CD14-positive monocyte (primary cell): ENCODE measurements around the gene B4GALNT3. TPM values are rescaled to one million over a fixed set of nuclear protein-coding genes. Genes with fewer than 3 reads are reported as not detected.

ENCODE experiments used
- DNase-seq, 3 donors: peaks; one replicate each; pipeline ENCODE4 v3.0.0-alpha.2; 2011 to 2022
- H2AFZ ChIP-seq: 2 replicates; pipeline ENCODE4 v1.6.0; 2012; ENCODE audit warnings: mild to moderate bottlenecking, low read depth, low read length, inconsistent platforms; ENCODE audit not compliant: insufficient read depth, poor library complexity, severe bottlenecking
- H3K27ac ChIP-seq, 2 donors: 1 replicate in 1 of 2; 2 replicates in 1 of 2; pipeline ENCODE4 v1.5.1; 2012 to 2013; ENCODE audit warnings: low read length in 2 of 2, control low read depth in 1 of 2, inconsistent platforms in 1 of 2, low read depth in 1 of 2, mild to moderate bottlenecking in 1 of 2
- H3K27me3 ChIP-seq, 2 donors: one replicate each; pipeline versions ENCODE4 v1.6.0 to v1.6.1; 2011 to 2013; ENCODE audit warnings: low read length in 2 of 2; ENCODE audit not compliant: control insufficient read depth in 2 of 2, insufficient read depth in 2 of 2
- H3K36me3 ChIP-seq, 2 donors: replicated peaks in 1 of 2; 1 replicate in 1 of 2; 2 replicates in 1 of 2; pipeline versions ENCODE4 v1.5.1 to v1.6.1; 2012 to 2013; ENCODE audit warnings: low read length in 2 of 2, control low read depth in 1 of 2, inconsistent platforms in 1 of 2, mild to moderate bottlenecking in 1 of 2; ENCODE audit not compliant: insufficient read depth in 2 of 2, control insufficient read depth in 1 of 2
- H3K4me1 ChIP-seq, 2 donors: 1 replicate in 1 of 2; 2 replicates in 1 of 2; pipeline versions ENCODE4 v1.5.1 to v1.6.1; 2012 to 2013; ENCODE audit warnings: low read length in 2 of 2, control low read depth in 1 of 2, inconsistent platforms in 1 of 2, mild to moderate bottlenecking in 1 of 2, moderate library complexity in 1 of 2; ENCODE audit not compliant: insufficient read depth in 2 of 2, control insufficient read depth in 1 of 2
- H3K4me2 ChIP-seq: replicated peaks from 2 replicates; pipeline ENCODE3; 2012; ENCODE audit warnings: low read length, moderate library complexity, mild to moderate bottlenecking; ENCODE audit not compliant: poor library complexity, severe bottlenecking; ENCODE audit errors: extremely low read depth
- H3K4me3 ChIP-seq, 3 experiments: fragments of 200-600 bp in 1 of 3; sonication (generic) in 1 of 3; replicated peaks in 1 of 3; 1 replicate in 2 of 3; 2 replicates in 1 of 3; pipeline ENCODE4 v1.5.1; 2011 to 2013; ENCODE audit warnings: low read length in 3 of 3, mild to moderate bottlenecking in 3 of 3, control low read depth in 2 of 3, low read depth in 2 of 3, inconsistent platforms in 1 of 3, moderate library complexity in 1 of 3
- H3K79me2 ChIP-seq: 2 replicates; pipeline ENCODE4 v1.6.0; 2012; ENCODE audit warnings: mild to moderate bottlenecking, control low read depth, inconsistent platforms, low read length, moderate library complexity; ENCODE audit not compliant: insufficient read depth
- H3K9ac ChIP-seq: 2 replicates; pipeline ENCODE4 v1.6.0; 2017; ENCODE audit warnings: low read length, mild to moderate bottlenecking; ENCODE audit not compliant: insufficient read depth, poor library complexity, severe bottlenecking
- H3K9me3 ChIP-seq, 2 donors: replicated peaks in 1 of 2; 1 replicate in 1 of 2; 2 replicates in 1 of 2; pipeline versions ENCODE4 v1.5.1 to v1.6.1; 2012 to 2013; ENCODE audit warnings: low read length in 2 of 2, control low read depth in 1 of 2; ENCODE audit not compliant: control insufficient read depth in 1 of 2, insufficient read depth in 1 of 2
- H4K20me1 ChIP-seq: 2 replicates; pipeline ENCODE4 v1.6.0; 2012; ENCODE audit warnings: mild to moderate bottlenecking, low read length, control low read depth, moderate library complexity; ENCODE audit not compliant: insufficient read depth
- H3K27ac Mint-ChIP-seq, 7 donors: one replicate each; pipeline ENCODE4 v1.8.0; 2020; ENCODE audit warnings: mild to moderate bottlenecking in 7 of 7, mixed read lengths in 7 of 7, moderate library complexity in 6 of 7, inconsistent platforms in 2 of 7
- H3K27me3 Mint-ChIP-seq, 3 donors: one replicate each; pipeline ENCODE4 v1.8.0; 2021 to 2022; ENCODE audit warnings: low read depth in 3 of 3, mild to moderate bottlenecking in 3 of 3, mixed read lengths in 3 of 3, moderate library complexity in 3 of 3, inconsistent platforms in 1 of 3
- H3K36me3 Mint-ChIP-seq, 2 donors: one replicate each; pipeline ENCODE4 v1.8.0; 2020; ENCODE audit warnings: mixed read lengths in 2 of 2, inconsistent platforms in 1 of 2, mild to moderate bottlenecking in 1 of 2
- H3K4me1 Mint-ChIP-seq: one replicate; pipeline ENCODE4 v1.8.0; 2020; ENCODE audit warnings: mild to moderate bottlenecking, mixed read lengths
- H3K4me3 Mint-ChIP-seq, 2 donors: one replicate each; pipeline ENCODE4 v1.8.0; 2020; ENCODE audit warnings: mild to moderate bottlenecking in 2 of 2, mixed read lengths in 2 of 2, moderate library complexity in 1 of 2
- H3K9me3 Mint-ChIP-seq, 7 donors: one replicate each; pipeline ENCODE4 v1.8.0; 2020 to 2022; ENCODE audit warnings: mixed read lengths in 7 of 7, mild to moderate bottlenecking in 6 of 7, moderate library complexity in 6 of 7, inconsistent platforms in 2 of 7
- CTCF ChIP-seq: fragments of 200-600 bp; IDR thresholded peaks from one replicate; pipeline ENCODE4 v1.8.0; 2022; ENCODE audit warnings: antibody characterized with exemption, mild to moderate bottlenecking
- WGBS: methylation state at CpG from one replicate; pipeline ENCODE4 v1.1.5; 2013; ENCODE audit warnings: missing lambda C conversion rate; ENCODE audit not compliant: insufficient coverage; 5-methylcytosine and 5-hydroxymethylcytosine counted together
- intact Hi-C, 2 donors: fragments of 100-400 bp; cut with micrococcal nuclease; formaldehyde crosslinking; loops; one replicate each; pipeline versions ENCODE4 v1.15.0 to v1.15.1; 2023
- polyA plus RNA-seq, 3 donors: library from polyadenylated mRNA; depleted of rRNA in 1 of 3; unstranded in 2 of 3; stranded (reverse) in 1 of 3; fragments of 300-500 nt in 2 of 3; fragments of >200 nt in 1 of 3; fragmentation: Illumina TruSeq in 2 of 3; gene quantifications; 1 replicate in 2 of 3; 2 replicates in 1 of 3; pipeline ENCODE4 v1.2.3, GENCODE V29; 2012 to 2021

B4GALNT3 gene
- polyA plus RNA-seq, 3 donors = 0.09 to 0.10 TPM; not detected in 1

GRCh38 chr12:452667-453210 is 7.0 kb upstream of the B4GALNT3 start:
- H3K36me3 Mint-ChIP-seq = no peaks in the 10 kb centered on the region
- peaks cover 14 to 25% (median 18%) of the 10 kb centered on the region in 3 donors for H3K27me3 Mint-ChIP-seq
- 78% methylated on average over 5 of the region's 25 CpGs for WGBS
- TF ChIP-seq CTCF = peak; percentile 89
- Histone ChIP-seq H2AFZ (no peak overlapping the region), H3K4me2 (no peak overlapping the region), H3K9me3 (peaks cover 0 to 4% of the 10 kb centered on the region in 2 donors), H4K20me1 (no peaks in the 10 kb centered on the region), H3K4me3 (no peak overlapping the region), H3K36me3 (no peaks in the 10 kb centered on the region), H3K4me1 (no peaks in the 10 kb centered on the region), H3K9ac (no peak overlapping the region), H3K79me2 (no peaks in the 10 kb centered on the region), H3K27me3 (peaks cover 6 to 13% of the 10 kb centered on the region in 2 donors), H3K27ac (no peak overlapping the region)
- intact Hi-C loops = no loop called here
- H3K4me1 Mint-ChIP-seq = no peaks in the 10 kb centered on the region
- H3K9me3 Mint-ChIP-seq = peaks cover under 1 to 10% (median 4%) of the 10 kb centered on the region in 7 donors
- peak overlapping the region in 1 of 2 donors; percentile 24 for H3K4me3 Mint-ChIP-seq
- DNase-seq = no peak
- H3K27ac Mint-ChIP-seq = no peak overlapping the region

- no CpG with 5 or more reads among the region's 1 CpG for WGBS
- Histone ChIP-seq H3K27ac (no peak overlapping the region), H2AFZ (no peak overlapping the region), H3K27me3 (peaks cover 23 to 33% of the 10 kb centered on the region in 2 donors), H4K20me1 (no peaks in the 10 kb centered on the region), H3K4me3 (no peak overlapping the region), H3K36me3 (no peaks in the 10 kb centered on the region), H3K4me1 (peaks cover 3 to 5% of the 10 kb centered on the region in 2 donors), H3K79me2 (no peaks in the 10 kb centered on the region), H3K4me2 (no peak overlapping the region), H3K9ac (no peak overlapping the region), H3K9me3 (peaks cover 4 to 13% of the 10 kb centered on the region in 2 donors)
- Mint-ChIP-seq H3K27me3 (peaks cover 33 to 41% (median 37%) of the 10 kb centered on the region in 3 donors), H3K36me3 (no peaks in the 10 kb centered on the region), H3K27ac (peak overlapping the region in 2 of 7 donors; percentile 5 to 31), H3K4me1 (peaks cover 6% of the 10 kb centered on the region), H3K4me3 (no peak overlapping the region), H3K9me3 (peaks cover 4 to 15% (median 10%) of the 10 kb centered on the region in 7 donors)
- no peak for DNase-seq
- intact Hi-C loops = loop anchor here in 1 of 2 donors (5.0 kb wide), 1 partner anchor 92 kb away; no protein-coding TSS in a partner anchor
- TF ChIP-seq CTCF = no peak
These were observed 4.9 kb upstream of the B4GALNT3 start for GRCh38 chr12:454833-455232.
